Measurements from ENCODE around the gene NUDCD3.

GRCh38 chr7:44396931-44397545 is 93.4 kb downstream of the NUDCD3 start:
- TF ChIP-seq CTCF (IDR thresholded peaks at IDR 0.05), result no peak
- no peak for TF ChIP-seq POLR2A (IDR thresholded peaks at IDR 0.05)
